ENCODE measurements around the gene KCNIP4. TPM values are rescaled to one million over a fixed set of nuclear protein-coding genes. Genes with fewer than 3 reads are reported as not detected.

Gene KCNIP4
- total RNA-seq, 1 donor = not detected

- DNase-seq (ENCODE audit: low read depth in 2 of 3, low spot score in 2 of 3) = no peak
Measured at GRCh38 chr4:21901831-21902230, 46.7 kb downstream of the KCNIP4 start.

DNA sequence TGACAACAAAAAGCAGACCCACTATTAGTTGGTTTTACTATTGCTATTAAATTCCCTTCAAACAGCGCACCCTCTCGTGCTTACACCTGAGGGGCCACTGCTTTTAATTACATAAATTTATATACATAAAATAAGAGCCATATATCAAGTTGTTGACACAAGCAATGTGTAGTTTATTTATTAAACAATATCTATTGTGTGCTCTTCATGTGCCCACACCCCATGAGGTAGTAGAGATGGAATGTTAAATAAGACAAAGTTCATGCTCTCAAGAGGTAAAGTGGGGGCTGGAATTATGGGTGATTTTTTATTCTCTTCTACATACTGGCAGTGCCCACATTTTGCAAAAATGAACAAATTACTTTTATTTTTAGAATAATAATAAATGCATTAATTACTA, 47.3 kb downstream of the KCNIP4 start:
- DNase-seq (ENCODE audit: low read depth in 2 of 3, low spot score in 2 of 3) = no peak

- DNase-seq (ENCODE audit: low read depth in 2 of 3, low spot score in 2 of 3) = no peak
Measured at GRCh38 chr4:21900211-21900610, 48.4 kb downstream of the KCNIP4 start.

- DNase-seq (ENCODE audit: low read depth in 2 of 3, low spot score in 2 of 3) = no peak
Measured at GRCh38 chr4:21898101-21898500, 50.5 kb downstream of the KCNIP4 start.

GRCh38 chr4:21896767-21897166, 51.8 kb downstream of the KCNIP4 start:
- no peak for DNase-seq (ENCODE audit: low read depth in 2 of 3, low spot score in 2 of 3)

DNA sequence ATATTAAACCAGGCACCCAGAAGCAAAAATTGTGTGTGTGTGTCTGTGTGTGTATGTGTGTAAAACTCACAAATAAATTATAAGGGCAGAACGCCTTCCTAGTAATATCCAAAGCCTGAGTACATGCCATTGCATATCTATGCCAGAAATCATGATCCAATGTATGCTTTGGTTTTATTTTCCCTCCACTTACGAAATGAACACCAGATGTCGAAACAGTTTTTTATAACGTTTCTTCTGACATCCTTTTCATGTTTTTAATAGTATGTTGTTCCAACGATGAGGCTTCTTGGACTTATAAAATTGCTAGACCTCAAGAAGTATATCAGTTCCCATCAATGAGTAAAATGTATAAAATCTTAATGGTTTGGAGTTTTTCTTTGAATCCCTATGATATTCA, 55.4 kb downstream of the KCNIP4 start:
- DNase-seq (ENCODE audit: low read depth in 2 of 3, low spot score in 2 of 3) = no peak

- no peak for DNase-seq (ENCODE audit: low read depth in 2 of 3, low spot score in 2 of 3)
Measured at GRCh38 chr4:21890231-21890630, 58.3 kb downstream of the KCNIP4 start.

DNA sequence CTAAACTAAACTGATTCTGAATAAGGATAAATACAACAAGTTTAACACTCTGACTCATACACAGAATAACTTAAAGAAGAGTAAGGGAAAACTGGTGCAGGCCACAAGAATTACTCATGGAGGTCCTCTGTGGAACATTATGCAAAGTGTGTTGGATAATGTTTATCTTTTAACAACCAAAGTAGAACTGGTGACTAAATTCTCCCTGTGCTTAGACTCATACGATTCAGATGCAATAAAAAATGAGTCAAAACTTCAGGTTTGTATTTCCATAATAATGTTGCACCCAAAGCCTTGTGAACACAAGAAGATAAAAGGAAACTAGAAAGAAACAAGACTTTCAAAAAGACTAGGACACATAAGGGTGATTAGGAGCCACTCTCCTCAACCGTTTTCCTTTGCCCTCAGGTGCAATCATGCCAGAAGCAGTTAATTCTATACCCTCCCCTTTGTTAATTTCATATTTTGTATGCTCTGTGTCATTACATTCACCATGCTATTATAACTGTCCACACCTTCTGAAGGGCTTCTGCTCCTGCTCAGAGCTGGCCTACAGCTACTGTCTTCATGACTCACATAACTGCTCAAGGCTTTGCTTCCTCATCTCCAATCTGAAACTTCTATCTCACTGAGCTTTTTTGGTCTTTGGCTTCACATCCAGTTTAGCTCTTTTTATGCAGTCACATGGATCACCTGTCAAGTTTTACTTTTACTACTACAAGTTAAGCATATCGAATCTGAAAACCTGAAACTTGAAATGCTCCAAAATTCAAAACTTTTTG, 60.2 kb downstream of the KCNIP4 start:
- DNase-seq (ENCODE audit: low read depth in 2 of 3, low spot score in 2 of 3) = no peak

- DNase-seq (ENCODE audit: low read depth in 2 of 3, low spot score in 2 of 3) = no peak
Measured at GRCh38 chr4:21887481-21887880, 61.1 kb downstream of the KCNIP4 start.

DNA sequence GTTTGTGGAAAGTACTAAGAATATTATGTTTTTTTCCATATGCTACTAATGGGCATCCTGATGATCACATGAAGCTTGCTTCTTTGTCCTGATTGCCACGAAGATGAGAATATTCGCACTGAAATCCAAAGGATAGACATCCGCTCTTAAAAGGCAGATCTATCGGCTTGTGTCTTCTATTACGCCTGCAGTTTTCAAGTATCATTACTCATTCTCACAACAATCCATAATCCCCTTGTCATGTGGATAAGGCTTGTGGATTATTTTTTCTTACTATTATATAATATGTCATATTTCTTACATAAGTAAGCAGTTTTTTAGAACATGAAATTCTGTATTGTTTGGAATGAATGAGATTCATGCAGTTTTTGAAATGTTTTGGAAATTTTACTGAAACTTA, 62.8 kb downstream of the KCNIP4 start:
- no peak for DNase-seq (ENCODE audit: low read depth in 2 of 3, low spot score in 2 of 3)

GRCh38 chr4:21885241-21885640, 63.3 kb downstream of the KCNIP4 start:
- DNase-seq (ENCODE audit: low read depth in 2 of 3, low spot score in 2 of 3) = no peak

GRCh38 chr4:21884615-21885014, 64.0 kb downstream of the KCNIP4 start:
- no peak for DNase-seq (ENCODE audit: low read depth in 2 of 3, low spot score in 2 of 3)

DNA sequence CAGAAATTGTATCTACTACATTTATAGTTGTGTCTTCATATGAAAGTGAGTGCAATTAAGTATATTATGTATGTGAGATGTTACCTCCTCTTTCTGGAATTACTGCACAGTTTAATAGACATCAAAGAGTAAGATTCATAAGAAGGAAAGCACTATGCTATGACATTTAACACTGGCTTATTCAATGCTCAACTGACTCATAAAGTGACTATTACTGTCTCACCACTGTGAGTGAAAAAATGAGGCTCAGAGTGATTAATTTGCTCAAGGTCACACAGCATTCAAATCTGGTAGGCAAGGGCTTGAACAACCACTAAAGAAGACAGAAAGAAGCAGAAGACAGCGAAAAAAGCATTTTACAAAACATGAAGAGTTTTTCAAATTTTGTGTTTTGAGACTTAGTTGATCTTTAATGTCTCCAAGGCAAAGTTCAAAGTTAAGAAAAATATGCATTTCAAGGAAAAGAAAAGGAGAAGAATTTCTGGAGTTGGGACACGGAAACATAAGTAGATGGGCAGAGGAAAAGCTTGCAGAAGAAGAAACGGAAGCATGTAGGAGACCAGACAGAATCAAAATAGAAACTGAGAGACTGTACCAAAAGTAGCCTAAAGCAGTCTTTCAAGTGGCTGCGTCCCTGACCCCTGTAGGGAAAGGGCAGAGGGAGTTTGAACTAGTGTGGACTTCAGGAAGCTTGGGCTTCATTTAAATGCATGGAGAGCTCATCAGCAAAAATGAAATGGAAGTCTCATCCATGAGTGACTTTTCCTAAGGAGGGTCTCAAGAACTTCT, 66.3 kb downstream of the KCNIP4 start:
- DNase-seq (ENCODE audit: low read depth in 2 of 3, low spot score in 2 of 3) = no peak

DNA sequence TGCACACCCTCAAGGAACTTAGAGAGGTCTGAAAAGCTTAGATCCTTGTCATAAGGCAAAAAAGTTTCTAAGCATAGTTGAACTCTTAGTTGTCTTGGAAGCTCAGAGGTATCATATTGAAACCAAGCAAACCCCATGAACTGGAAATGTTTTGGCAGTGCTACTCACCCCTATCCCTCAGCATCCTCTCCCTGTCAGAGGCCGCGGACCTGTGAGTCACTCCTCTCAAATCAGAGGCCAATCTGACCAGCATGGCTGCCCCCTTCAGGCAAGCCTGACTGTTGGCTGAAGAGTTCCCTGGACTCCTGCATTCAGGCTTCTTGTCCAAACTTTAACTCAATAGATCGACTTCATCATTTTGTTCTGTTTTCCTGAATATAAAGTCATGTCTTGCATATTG, 69.4 kb downstream of the KCNIP4 start:
- DNase-seq (ENCODE audit: low read depth in 2 of 3, low spot score in 2 of 3) = no peak

GRCh38 chr4:21876711-21877110, 71.9 kb downstream of the KCNIP4 start:
- DNase-seq (ENCODE audit: low read depth in 2 of 3, low spot score in 2 of 3) = no peak

DNA sequence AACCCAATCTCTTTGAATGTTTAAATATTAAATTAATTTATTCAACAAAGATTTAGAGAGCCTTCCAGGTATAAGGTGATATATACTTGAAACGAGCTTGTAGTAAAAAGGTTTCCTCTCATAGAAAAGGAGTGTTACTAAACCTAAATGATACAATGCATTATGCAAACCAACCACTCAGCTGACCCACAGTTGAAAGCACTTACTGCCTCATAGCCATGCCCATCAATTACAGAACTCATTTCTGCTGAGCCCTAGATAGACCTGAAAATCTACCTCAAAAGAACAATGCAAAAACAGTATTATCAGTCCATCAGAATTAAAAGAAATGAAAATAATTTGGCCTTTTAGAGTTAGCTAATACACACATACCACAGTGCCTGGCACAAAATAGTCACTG, 75.4 kb downstream of the KCNIP4 start:
- no peak for DNase-seq (ENCODE audit: low read depth in 2 of 3, low spot score in 2 of 3)

DNA sequence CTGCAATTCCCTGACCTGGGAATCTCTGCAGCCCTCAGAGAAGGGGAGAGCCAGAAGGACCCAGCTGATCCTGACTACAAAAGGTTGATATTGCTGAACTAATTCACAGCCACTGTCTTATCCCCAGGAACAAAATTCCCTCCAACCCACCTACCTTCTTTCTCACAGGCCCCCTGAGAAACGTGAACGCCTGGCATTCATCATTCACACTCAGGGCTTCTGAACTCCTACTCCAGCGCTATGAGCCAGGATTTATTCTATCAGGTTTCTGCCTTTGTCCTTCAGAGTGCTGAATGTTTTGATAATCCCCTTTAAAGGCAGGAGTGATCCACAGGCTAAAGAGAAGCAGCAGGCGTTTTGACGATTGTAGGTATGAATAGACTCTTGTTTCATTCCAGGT, 76.5 kb downstream of the KCNIP4 start:
- DNase-seq (ENCODE audit: low read depth in 2 of 3, low spot score in 2 of 3) = no peak

DNA sequence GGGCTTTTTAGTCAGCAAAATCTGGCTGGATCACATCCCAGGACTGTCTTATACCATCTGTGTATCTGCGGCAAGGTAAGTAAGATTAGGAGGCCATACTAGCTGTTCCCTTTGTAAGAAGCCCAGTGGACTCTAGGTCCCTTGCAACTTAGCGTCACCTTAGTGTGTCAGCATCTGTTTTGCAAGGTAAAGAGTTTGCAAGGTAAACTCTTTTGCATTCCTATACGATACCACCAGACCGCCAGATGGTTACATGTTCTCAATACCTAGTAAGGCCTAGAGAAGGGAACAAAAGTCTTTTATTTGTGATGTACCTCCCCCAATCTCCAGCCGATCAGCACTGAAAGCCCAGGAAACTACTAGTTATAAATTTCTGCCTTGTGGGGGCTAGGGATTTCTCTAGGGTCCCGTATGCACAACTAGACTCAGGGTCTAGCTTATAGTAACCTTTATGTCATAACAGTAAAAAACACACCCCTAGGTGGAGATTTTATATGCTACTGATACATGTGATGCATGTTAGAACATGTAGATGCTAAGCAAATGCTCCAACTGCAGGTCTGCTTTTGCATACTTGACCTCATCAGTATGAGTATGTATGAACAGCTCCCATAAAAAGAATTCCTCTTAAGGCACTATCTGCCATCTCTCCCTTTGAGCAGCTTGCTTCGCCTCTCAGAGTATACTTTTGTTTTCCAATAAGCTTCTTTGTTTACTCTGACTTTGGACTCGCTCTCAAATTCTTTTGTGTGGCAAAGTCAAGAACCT, 78.4 kb downstream of the KCNIP4 start:
- no peak for DNase-seq (ENCODE audit: low read depth in 2 of 3, low spot score in 2 of 3)

DNA sequence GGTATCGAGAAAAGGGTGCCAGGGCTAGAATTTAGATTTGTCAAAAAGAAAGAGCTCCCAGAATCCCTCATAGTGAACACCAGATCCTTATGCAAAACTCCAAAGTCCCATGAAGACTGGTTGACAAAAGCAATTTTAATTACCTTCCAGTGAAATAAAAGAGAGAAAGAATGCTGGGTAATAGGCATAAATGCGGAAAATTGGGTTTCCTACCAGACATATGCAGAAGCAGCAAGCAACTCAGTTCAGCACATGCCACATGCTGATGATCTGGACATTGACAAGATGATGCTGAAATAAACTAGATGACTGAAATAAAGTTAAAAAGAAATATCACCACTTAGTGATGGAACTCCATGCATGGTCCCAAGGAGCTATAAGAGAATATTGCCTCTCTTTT, 83.9 kb downstream of the KCNIP4 start:
- no peak for DNase-seq (ENCODE audit: low read depth in 2 of 3, low spot score in 2 of 3)

GRCh38 chr4:21862917-21863316, 85.7 kb downstream of the KCNIP4 start:
- no peak for DNase-seq (ENCODE audit: low read depth in 2 of 3, low spot score in 2 of 3)

GRCh38 chr4:21858971-21859370, 89.6 kb downstream of the KCNIP4 start:
- no peak for DNase-seq (ENCODE audit: low read depth in 2 of 3, low spot score in 2 of 3)
